ENCODE results near the gene MBD1. TPM values are rescaled to one million over a fixed set of nuclear protein-coding genes. Genes with fewer than 3 reads are reported as not detected.

Gene MBD1
- total RNA-seq, 1 experiment from 2014 or later: 53.4 TPM

GRCh38 chr18:50285631-50286321 is 4.5 kb upstream of the MBD1 start:
- Mint-ChIP-seq H3K27ac (peak overlapping the region; percentile 63; the same call in 1 of the 2 replicates), H3K4me3 (peak overlapping the region; percentile 98), H3K4me1 (peaks cover 18% of the 10 kb centered on the region), H3K36me3 (peaks cover 37% of the 10 kb centered on the region), H3K9me3 (no peaks in the 10 kb centered on the region), H3K27me3 (ENCODE audit: low read depth) (no peaks in the 10 kb centered on the region)
- no peak for TF ChIP-seq AR (CRISPR knock-in tag; IDR thresholded peaks at IDR 0.05)
- TF ChIP-seq ERG (CRISPR knock-in tag; IDR thresholded peaks at IDR 0.05): no peak
- no peak for TF ChIP-seq ATF3 (CRISPR knock-in tag; conservative IDR thresholded peaks at IDR 0.05)
- TF ChIP-seq ZNF532 (CRISPR knock-in tag; IDR thresholded peaks at IDR 0.05; ENCODE audit: borderline replicate concordance): no peak
- no peak for TF ChIP-seq CDX4 (CRISPR knock-in tag; IDR thresholded peaks at IDR 0.05; ENCODE audit: borderline replicate concordance)
- no peak for TF ChIP-seq TEAD1 (CRISPR knock-in tag; IDR thresholded peaks at IDR 0.05)
- no peak for TF ChIP-seq GRHL2 (CRISPR knock-in tag; IDR thresholded peaks at IDR 0.05; ENCODE audit: insufficient replicate concordance, severe bottlenecking)
- no peak for TF ChIP-seq NFYB (CRISPR knock-in tag; conservative IDR thresholded peaks at IDR 0.05; ENCODE audit: low read depth)
- TF ChIP-seq PRDM15 (CRISPR knock-in tag; IDR thresholded peaks at IDR 0.05): no peak
- TF ChIP-seq KAT7 (CRISPR knock-in tag; IDR thresholded peaks at IDR 0.05; ENCODE audit: borderline replicate concordance): no peak
- TF ChIP-seq ZSCAN18 (CRISPR knock-in tag; IDR thresholded peaks at IDR 0.05): no peak
- no peak for TF ChIP-seq CREM (CRISPR knock-in tag; IDR thresholded peaks at IDR 0.05)
- no peak for TF ChIP-seq ZNF121 (CRISPR knock-in tag; IDR thresholded peaks at IDR 0.05)
- no peak for DNase-seq (ENCODE audit: low spot score)
- no peak for ATAC-seq
- ChIA-PET CTCF (interaction anchor here (0.6 kb wide), 1 partner anchor 71 kb away, joined by 3 read pairs; no protein-coding TSS in a partner anchor), POLR2A (no interaction called here)

Data from WTC11 (cell line).